HEK293T (cell line): Measurements from ENCODE around the gene DNAH14.
"Not testable (repeated sequence)": the region's sequence is repeated elsewhere in the genome, so short reads cannot be mapped to it uniquely, and the experiment has no call there.

Experiments
- ARNT ChIP-seq: fragments of 450-650 bp; IDR thresholded peaks from 2 replicates; pipeline ENCODE4 v1.6.1; 2017; ENCODE audit warnings: mild to moderate bottlenecking
- FOXA1 ChIP-seq: fragments of 450-650 bp; IDR thresholded peaks from 2 replicates; pipeline ENCODE4 v1.6.1; 2016; ENCODE audit warnings: mild to moderate bottlenecking
- FOXK2 ChIP-seq: fragments of 450-650 bp; IDR thresholded peaks from 2 replicates; pipeline ENCODE4 v1.6.1; 2016; ENCODE audit warnings: mild to moderate bottlenecking
- FOXM1 ChIP-seq: fragments of 450-650 bp; IDR thresholded peaks from 2 replicates; pipeline ENCODE4 v1.6.1; 2017; ENCODE audit warnings: mild to moderate bottlenecking, borderline replicate concordance
- HDGF ChIP-seq: fragments of 450-650 bp; IDR thresholded peaks from 2 replicates; pipeline ENCODE4 v1.6.1; 2017; ENCODE audit warnings: antibody characterized with exemption, borderline replicate concordance
- NFRKB ChIP-seq: fragments of 450-650 bp; IDR thresholded peaks from 2 replicates; pipeline ENCODE4 v1.6.1; 2016; ENCODE audit warnings: mild to moderate bottlenecking, moderate library complexity
- SUZ12 ChIP-seq: fragments of 450-650 bp; IDR thresholded peaks from 2 replicates; pipeline ENCODE4 v1.6.1; 2016; ENCODE audit warnings: mild to moderate bottlenecking
- TARDBP ChIP-seq: fragments of 450-650 bp; IDR thresholded peaks from 2 replicates; pipeline ENCODE4 v1.6.1; 2016
- ZNF384 ChIP-seq: fragments of 450-650 bp; IDR thresholded peaks from 2 replicates; pipeline ENCODE4 v1.6.1; 2016
- TF ChIP-seq, protein P1 (sequence below): fragments of 450-650 bp; IDR thresholded peaks from 2 replicates; pipeline ENCODE4 v1.6.1; 2016

DNA sequence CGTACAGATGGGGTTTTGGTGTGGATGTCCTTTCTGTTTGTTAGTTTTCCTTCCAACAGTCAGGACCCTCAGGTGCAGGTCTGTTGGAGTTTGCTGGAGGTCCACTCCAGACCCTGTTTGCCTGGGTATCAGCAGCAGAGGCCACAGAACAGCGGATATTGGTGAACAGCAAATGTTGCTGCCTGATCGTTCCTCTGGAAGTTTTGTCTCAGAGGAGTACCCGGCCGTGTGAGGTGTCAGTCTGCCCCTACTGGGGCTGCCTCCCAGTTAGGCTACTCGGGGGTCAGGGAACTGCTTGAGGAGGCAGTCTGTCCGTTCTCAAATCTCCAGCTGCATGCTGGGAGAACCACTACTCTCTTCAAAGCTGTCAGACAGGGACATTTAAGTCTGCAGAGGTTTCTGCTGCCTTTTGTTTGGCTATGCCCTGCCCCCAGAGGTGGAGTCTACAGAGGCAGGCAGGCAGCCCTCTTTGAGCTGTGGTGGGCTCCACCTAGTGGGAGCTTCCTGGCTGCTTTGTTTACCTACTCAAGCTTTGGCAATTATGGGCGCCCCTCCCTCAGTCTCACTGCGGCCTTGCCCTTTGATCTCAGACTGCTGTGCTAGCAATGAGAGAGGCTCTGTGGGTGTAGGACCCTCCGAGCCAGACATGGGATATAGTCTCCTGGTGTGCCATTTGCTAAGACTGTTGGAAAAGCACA is 16.3 kb downstream of the DNAH14 start:
- TF ChIP-seq, protein P1, sequence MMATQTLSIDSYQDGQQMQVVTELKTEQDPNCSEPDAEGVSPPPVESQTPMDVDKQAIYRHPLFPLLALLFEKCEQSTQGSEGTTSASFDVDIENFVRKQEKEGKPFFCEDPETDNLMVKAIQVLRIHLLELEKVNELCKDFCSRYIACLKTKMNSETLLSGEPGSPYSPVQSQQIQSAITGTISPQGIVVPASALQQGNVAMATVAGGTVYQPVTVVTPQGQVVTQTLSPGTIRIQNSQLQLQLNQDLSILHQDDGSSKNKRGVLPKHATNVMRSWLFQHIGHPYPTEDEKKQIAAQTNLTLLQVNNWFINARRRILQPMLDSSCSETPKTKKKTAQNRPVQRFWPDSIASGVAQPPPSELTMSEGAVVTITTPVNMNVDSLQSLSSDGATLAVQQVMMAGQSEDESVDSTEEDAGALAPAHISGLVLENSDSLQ: not testable (repeated sequence)
- TF ChIP-seq FOXK2, NFRKB, ZNF384, FOXM1, TARDBP, HDGF, SUZ12, FOXA1, ARNT: not testable (repeated sequence)
